H1 (cell line): Measurements from ENCODE around the gene GDI2. TPM values are rescaled to one million over a fixed set of nuclear protein-coding genes. Genes with fewer than 3 reads are reported as not detected.

Experiments
- CTCF ChIA-PET: fragments of 300-600 bp; sonication (Branson Sonifier 250); formaldehyde crosslinking; loops from one replicate; lab custom pipeline; 2021; ENCODE audit not compliant: partially characterized antibody; lab: Charles Lee
- POLR2A ChIA-PET: fragments of 300-600 bp; sonication (Branson Sonifier 250); formaldehyde crosslinking; loops from one replicate; lab custom pipeline; 2021; ENCODE audit warnings: inconsistent platforms; ENCODE audit not compliant: partially characterized antibody; lab: Charles Lee
- DNase-seq, 2 experiments: peaks; one replicate each; pipeline versions ENCODE4 v3.0.0 to v3.0.0-alpha.2; 2010 to 2022; ENCODE audit warnings: low spot score in 2 of 2, low read depth in 1 of 2, mixed read lengths in 1 of 2
- FAIRE-seq: peaks from 2 replicates; lab custom pipeline; 2011; peaks lifted over from hg19 to GRCh38; lab: Jason Lieb, UNC
- H2AFZ ChIP-seq: 2 replicates; pipeline ENCODE4 v1.8.1; 2012; ENCODE audit warnings: low read length, inconsistent platforms
- H2AK5ac ChIP-seq: 2 replicates; pipeline ENCODE4 v1.6.1; 2013; ENCODE audit warnings: low read depth, low read length
- H2BK120ac ChIP-seq: replicated peaks from 2 replicates; pipeline ENCODE3; 2013; ENCODE audit warnings: low read depth, low read length, inconsistent platforms
- H2BK12ac ChIP-seq: 2 replicates; pipeline ENCODE4 v1.6.1; 2013; ENCODE audit warnings: low read depth, low read length
- H2BK15ac ChIP-seq: 2 replicates; pipeline ENCODE4 v1.6.1; 2013; ENCODE audit warnings: low read length
- H2BK20ac ChIP-seq: 2 replicates; pipeline ENCODE4 v1.6.1; 2013; ENCODE audit warnings: low read length
- H2BK5ac ChIP-seq: 2 replicates; pipeline ENCODE4 v1.6.1; 2013; ENCODE audit warnings: low read depth, low read length
- H3K14ac ChIP-seq: 2 replicates; pipeline ENCODE4 v1.6.1; 2013; ENCODE audit warnings: inconsistent platforms; ENCODE audit not compliant: insufficient read length
- H3K18ac ChIP-seq: 2 replicates; pipeline ENCODE4 v1.6.1; 2013; ENCODE audit warnings: low read length; ENCODE audit errors: extremely low read depth
- H3K23ac ChIP-seq: 2 replicates; pipeline ENCODE4 v1.6.1; 2013; ENCODE audit warnings: inconsistent platforms; ENCODE audit not compliant: insufficient read length
- H3K23me2 ChIP-seq: 2 replicates; pipeline ENCODE4 v1.6.1; 2013; ENCODE audit warnings: low read depth, low read length
- H3K27ac ChIP-seq: 2 replicates; pipeline ENCODE4 v1.6.1; 2011; ENCODE audit warnings: low read depth, low read length, inconsistent platforms
- H3K27me3 ChIP-seq, 4 experiments: replicated peaks in 1 of 4; 1 replicate in 1 of 4; 2 replicates in 3 of 4; pipeline versions ENCODE4 v1.6.1 to v1.8.1; 2011 to 2013; ENCODE audit warnings: low read length in 3 of 4, mild to moderate bottlenecking in 3 of 4, inconsistent platforms in 2 of 4, mixed read lengths in 2 of 4, moderate library complexity in 1 of 4; ENCODE audit not compliant: control insufficient read depth in 3 of 4, insufficient read depth in 3 of 4; ENCODE audit errors: extremely low read depth in 1 of 4
- H3K36me3 ChIP-seq, 4 experiments: 2 replicates each; pipeline versions ENCODE4 v1.6.1 to v1.8.1; 2011 to 2013; ENCODE audit warnings: mild to moderate bottlenecking in 4 of 4, low read length in 3 of 4, moderate library complexity in 2 of 4, control low read depth in 1 of 4, inconsistent platforms in 1 of 4; ENCODE audit not compliant: insufficient read depth in 4 of 4, control insufficient read depth in 2 of 4
- H3K4ac ChIP-seq: replicated peaks from 2 replicates; pipeline ENCODE3; 2013; ENCODE audit warnings: low read length, low read depth, mixed read lengths, inconsistent platforms; ENCODE audit not compliant: insufficient read length
- H3K4me1 ChIP-seq, 4 experiments: replicated peaks in 1 of 4; 1 replicate in 1 of 4; 2 replicates in 3 of 4; pipeline versions ENCODE4 v1.6.1 to v1.8.1; 2011 to 2013; ENCODE audit warnings: low read length in 3 of 4, inconsistent platforms in 2 of 4, mixed read lengths in 1 of 4; ENCODE audit not compliant: insufficient read depth in 4 of 4, control insufficient read depth in 3 of 4
- H3K4me2 ChIP-seq, 2 experiments: 2 replicates each; pipeline versions ENCODE4 v1.6.1 to v1.8.1; 2011 to 2013; ENCODE audit warnings: low read depth in 2 of 2, low read length in 2 of 2, control low read depth in 1 of 2, inconsistent platforms in 1 of 2, mild to moderate bottlenecking in 1 of 2; ENCODE audit not compliant: insufficient read depth in 1 of 2
- H3K4me3 ChIP-seq, 4 experiments: fragments of 200-600, 300-600 bp in 1 of 4; sonication (generic), shearing (Covaris generic), sonication (Bioruptor Twin) in 1 of 4; 2 replicates each; pipeline versions ENCODE4 v1.5.1 to v1.8.1; 2011 to 2016; ENCODE audit warnings: low read length in 4 of 4, low read depth in 3 of 4, control low read depth in 2 of 4, inconsistent platforms in 2 of 4, mild to moderate bottlenecking in 2 of 4, mixed read lengths in 1 of 4, moderate library complexity in 1 of 4; ENCODE audit not compliant: insufficient read depth in 2 of 4; ENCODE audit errors: extremely low read depth in 1 of 4
- H3K56ac ChIP-seq: replicated peaks from 2 replicates; pipeline ENCODE3; 2013; ENCODE audit warnings: low read depth, mild to moderate bottlenecking, mixed read lengths, low read length, inconsistent platforms; ENCODE audit not compliant: insufficient read length
- H3K79me1 ChIP-seq: 2 replicates; pipeline ENCODE4 v1.6.1; 2013; ENCODE audit warnings: low read depth, low read length, control low read depth
- H3K79me2 ChIP-seq, 2 experiments: 2 replicates each; pipeline versions ENCODE4 v1.6.1 to v1.8.1; 2012 to 2013; ENCODE audit warnings: low read length in 2 of 2, mild to moderate bottlenecking in 2 of 2, inconsistent platforms in 1 of 2; ENCODE audit not compliant: insufficient read depth in 2 of 2, control insufficient read depth in 1 of 2
- H3K9ac ChIP-seq, 4 experiments: replicated peaks in 1 of 4; 1 replicate in 1 of 4; 2 replicates in 3 of 4; pipeline versions ENCODE4 v1.6.1 to v1.8.1; 2011 to 2013; ENCODE audit warnings: low read depth in 3 of 4, low read length in 3 of 4, control low read depth in 2 of 4, mild to moderate bottlenecking in 2 of 4, moderate library complexity in 2 of 4, inconsistent platforms in 1 of 4; ENCODE audit errors: extremely low read depth in 1 of 4
- H3K9me3 ChIP-seq, 2 experiments: 2 replicates each; pipeline versions ENCODE4 v1.6.1 to v1.8.1; 2012 to 2013; ENCODE audit warnings: mild to moderate bottlenecking in 2 of 2, moderate library complexity in 2 of 2, control low read depth in 1 of 2, inconsistent platforms in 1 of 2, low read depth in 1 of 2, low read length in 1 of 2, mixed read lengths in 1 of 2; ENCODE audit not compliant: insufficient read depth in 2 of 2
- H4K20me1 ChIP-seq, 2 experiments: replicated peaks in 1 of 2; 2 replicates each; pipeline versions ENCODE3 to v1.8.1; 2011 to 2013; ENCODE audit warnings: inconsistent platforms in 2 of 2, low read length in 2 of 2, mild to moderate bottlenecking in 1 of 2; ENCODE audit not compliant: insufficient read depth in 2 of 2, control insufficient read depth in 1 of 2
- H4K5ac ChIP-seq: 2 replicates; pipeline ENCODE4 v1.6.1; 2013; ENCODE audit warnings: low read length, low read depth, mixed read lengths, inconsistent platforms; ENCODE audit not compliant: insufficient read length
- H4K8ac ChIP-seq: 2 replicates; pipeline ENCODE4 v1.8.0; 2013; ENCODE audit warnings: mild to moderate bottlenecking, moderate library complexity, low read length, inconsistent platforms; ENCODE audit not compliant: insufficient read depth; ENCODE audit errors: extremely low read depth
- H4K91ac ChIP-seq: replicated peaks from 2 replicates; pipeline ENCODE3; 2013; ENCODE audit warnings: low read length, mixed read lengths, inconsistent platforms; ENCODE audit not compliant: insufficient read length
- POU5F1 ChIP-seq: IDR thresholded peaks from 2 replicates; pipeline ENCODE4 v1.6.1; 2011; ENCODE audit warnings: low read depth, mild to moderate bottlenecking, low read length, moderate library complexity
- SP2 ChIP-seq: IDR thresholded peaks from 2 replicates; pipeline ENCODE4 v1.6.1; 2012; ENCODE audit warnings: mild to moderate bottlenecking, low read length, inconsistent platforms
- SRF ChIP-seq: IDR thresholded peaks from 2 replicates; pipeline ENCODE4 v1.6.1; 2011; ENCODE audit warnings: mild to moderate bottlenecking, low read depth, low read length, moderate library complexity
- WGBS, 2 experiments: shearing (Covaris generic) in 1 of 2; methylation state at CpG; one replicate each; pipeline versions ENCODE4 v1.1.6 to v1.1.7; 2013 to 2015; ENCODE audit warnings: low lambda C conversion rate in 2 of 2, mixed read lengths in 2 of 2, inconsistent platforms in 1 of 2, low coverage in 1 of 2, missing lambda C conversion rate in 1 of 2; ENCODE audit not compliant: insufficient replicate concordance in 2 of 2, insufficient coverage in 1 of 2, insufficient read length in 1 of 2; ENCODE audit errors: extremely low coverage in 1 of 2, missing lambda C conversion rate in 1 of 2; 5-methylcytosine and 5-hydroxymethylcytosine counted together
- polyA plus RNA-seq, 7 experiments: library from polyadenylated mRNA; depleted of rRNA in 3 of 7; stranded (reverse) in 5 of 7; unstranded in 2 of 7; fragments of >200 nt in 5 of 7; fragments of 200-250 nt in 2 of 7; gene quantifications; 1 replicate in 5 of 7; 2 replicates in 1 of 7; 4 replicates in 1 of 7; pipeline versions ENCODE4 v1.2.1 to v1.2.3, GENCODE V29; 2011 to 2013; ENCODE audit warnings: missing spikeins in 2 of 7, mixed read lengths in 2 of 7
- total RNA-seq: library from RNA; stranded (reverse); fragmentation: NEBNext Ultra II Directional; extraction: Animal tissue kit (Norgen Biotek cat#: 25700); gene quantifications from 2 replicates; pipeline ENCODE4 v1.2.1, GENCODE V29; 2021

Gene GDI2
- total and polyA plus RNA-seq, 2 of the 8 experiments (the other 6 are each of a cell fraction or from before 2014, with no cell fraction given) = 168 to 385 TPM

- Histone ChIP-seq H3K9me3 (no peaks in the 10 kb centered on the region), H3K4me2 (no peak overlapping the region), H3K36me3 (no peaks in the 10 kb centered on the region), H4K8ac (peak overlapping the region; percentile 57; the same call in 1 of the 2 replicates), H3K27ac (no peak overlapping the region), H4K91ac (no peak overlapping the region), H3K79me2 (no peaks in the 10 kb centered on the region), H4K5ac (no peak overlapping the region), H3K27me3 (no peaks in the 10 kb centered on the region), H3K4me3 (no peak overlapping the region), H3K23ac (no peak overlapping the region), H3K23me2 (no peaks in the 10 kb centered on the region), H2BK12ac (no peak overlapping the region), H3K14ac (no peak overlapping the region), H3K4me1 (no peaks in the 10 kb centered on the region; a peak in 1 of 7 replicates), H3K56ac (no peak overlapping the region), H2BK120ac (no peak overlapping the region), H2AFZ (no peak overlapping the region), H3K18ac (no peak overlapping the region), H2BK20ac (no peak overlapping the region), H2BK15ac (no peak overlapping the region), H2AK5ac (0 out of 2 replicates have a peak overlapping the region, but pooled peaks have one; percentile 53), H4K20me1 (peaks cover 0 to 2% of the 10 kb centered on the region in 2 experiments), H2BK5ac (no peak overlapping the region), H3K79me1 (no peaks in the 10 kb centered on the region), H3K4ac (no peak overlapping the region), H3K9ac (no peak overlapping the region)
- WGBS, 2 experiments = 90% methylated on average over 18 of the region's 18 CpGs; no CpG with 5 or more reads in 1 of the 2 experiments
- FAIRE-seq = no peak
- DNase-seq = no peak
- POLR2A ChIA-PET = interaction anchor here (0.6 to 2.0 kb wide), 5 partner anchors 9 to 41 kb away, joined by 3 to 5 read pairs (median 3); partner anchors contain the start of gene ANKRD16
- TF ChIP-seq POU5F1 = no peak
- no peak for TF ChIP-seq SP2
- no peak for TF ChIP-seq SRF
- CTCF ChIA-PET = interaction anchor here (0.6 to 9.6 kb wide), 5 partner anchors 9 to 73 kb away, joined by 3 to 70 read pairs (median 3); no protein-coding TSS in a partner anchor
Measured at GRCh38 chr10:5855979-5856700, 42.9 kb upstream of the GDI2 start.
